A549 (cell line): ENCODE data around the gene MGRN1.

Experiments
- EP300 ChIP-seq, 2 experiments: fragments of >200 bp; sonication (Bioruptor Twin); formaldehyde crosslinking; IDR thresholded peaks; 2 replicates in 1 of 2; 3 replicates in 1 of 2; pipeline ENCODE4 v1.6.1; 2016 to 2017
- MAX ChIP-seq: IDR thresholded peaks from 2 replicates; pipeline ENCODE4 v1.6.1; 2012
- RAD21 ChIP-seq, 2 experiments: fragments of >200 bp in 1 of 2; sonication (Bioruptor Twin) in 1 of 2; formaldehyde crosslinking in 1 of 2; IDR thresholded peaks in 1 of 2; conservative IDR thresholded peaks in 1 of 2; 2 replicates in 1 of 2; 3 replicates in 1 of 2; pipeline ENCODE4 v1.6.1; 2012 to 2018; ENCODE audit warnings: inconsistent platforms in 1 of 2
- TF ChIP-seq, protein P1 (sequence below): fragments of 250-450 bp; sonication (Bioruptor Pico); IDR thresholded peaks from 2 replicates; pipeline ENCODE4 v1.5.0; 2021; ENCODE audit warnings: mild to moderate bottlenecking, moderate library complexity, borderline replicate concordance

DNA sequence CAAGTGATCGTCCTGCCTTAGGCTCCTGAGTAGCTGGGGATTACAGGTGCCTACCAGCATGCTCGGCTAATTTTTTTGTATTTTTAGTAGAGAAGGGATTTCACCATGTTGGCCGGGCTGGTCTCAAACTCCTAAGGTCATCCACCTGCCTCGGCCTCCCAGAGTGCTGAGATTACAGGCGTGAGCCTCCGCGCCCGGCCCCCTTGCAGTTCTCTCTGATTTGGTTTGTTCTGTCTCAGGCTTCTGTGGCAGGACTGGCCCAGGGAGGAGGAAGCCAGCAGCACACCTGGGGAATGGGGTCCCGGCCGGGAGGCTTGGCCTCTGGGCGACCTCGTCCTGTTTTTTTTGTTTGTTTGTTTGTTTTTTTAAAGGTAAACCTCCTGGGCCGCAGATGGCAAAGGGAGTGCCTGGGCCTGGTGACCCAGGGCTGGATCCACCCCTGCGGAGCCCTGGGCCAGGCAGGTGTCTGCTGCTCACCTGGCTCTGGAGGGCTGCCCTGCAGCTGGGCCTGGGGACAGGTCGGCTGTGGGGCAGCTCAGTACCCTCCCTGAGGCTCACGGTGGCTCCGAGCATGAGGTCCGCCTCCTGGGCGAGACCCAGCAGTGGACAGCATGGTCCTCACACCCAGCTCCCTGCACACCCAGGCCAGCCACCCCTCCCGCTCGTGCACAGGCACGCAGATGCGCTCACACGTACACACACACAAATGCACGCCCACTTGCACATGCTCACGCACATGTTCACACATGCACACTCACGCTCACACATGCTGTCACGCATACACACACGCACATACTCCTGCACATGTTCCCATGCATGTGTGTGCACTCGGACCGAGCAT is 65.5 kb downstream of the MGRN1 start:
- TF ChIP-seq RAD21 (conservative IDR thresholded peaks at IDR 0.05 in 1 of 2, IDR thresholded peaks at IDR 0.05 in 1 of 2) (no peak), EP300 (IDR thresholded peaks at IDR 0.05) (no peak), MAX (no peak)
- TF ChIP-seq, protein P1, sequence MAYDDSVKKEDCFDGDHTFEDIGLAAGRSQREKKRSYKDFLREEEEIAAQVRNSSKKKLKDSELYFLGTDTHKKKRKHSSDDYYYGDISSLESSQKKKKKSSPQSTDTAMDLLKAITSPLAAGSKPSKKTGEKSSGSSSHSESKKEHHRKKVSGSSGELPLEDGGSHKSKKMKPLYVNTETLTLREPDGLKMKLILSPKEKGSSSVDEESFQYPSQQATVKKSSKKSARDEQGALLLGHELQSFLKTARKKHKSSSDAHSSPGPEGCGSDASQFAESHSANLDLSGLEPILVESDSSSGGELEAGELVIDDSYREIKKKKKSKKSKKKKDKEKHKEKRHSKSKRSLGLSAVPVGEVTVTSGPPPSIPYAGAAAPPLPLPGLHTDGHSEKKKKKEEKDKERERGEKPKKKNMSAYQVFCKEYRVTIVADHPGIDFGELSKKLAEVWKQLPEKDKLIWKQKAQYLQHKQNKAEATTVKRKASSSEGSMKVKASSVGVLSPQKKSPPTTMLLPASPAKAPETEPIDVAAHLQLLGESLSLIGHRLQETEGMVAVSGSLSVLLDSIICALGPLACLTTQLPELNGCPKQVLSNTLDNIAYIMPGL (CRISPR knock-in tag): no peak
